HUES64 (cell line): ENCODE results near the gene PSMD12.
"Not testable (repeated sequence)": the region's sequence is repeated elsewhere in the genome, so short reads cannot be mapped to it uniquely, and the experiment has no call there.

ENCODE experiments used
- H3K27ac ChIP-seq: 2 replicates; pipeline ENCODE4 v1.7.0; 2013; ENCODE audit warnings: low read depth, low read length, inconsistent platforms
- H3K27me3 ChIP-seq: 2 replicates; pipeline ENCODE4 v1.6.1; 2013; ENCODE audit warnings: mild to moderate bottlenecking, low read length; ENCODE audit not compliant: insufficient read depth
- H3K36me3 ChIP-seq: 2 replicates; pipeline ENCODE4 v1.6.1; 2013; ENCODE audit warnings: mild to moderate bottlenecking, low read length; ENCODE audit not compliant: insufficient read depth
- H3K4me1 ChIP-seq: 2 replicates; pipeline ENCODE4 v1.6.1; 2013; ENCODE audit warnings: mild to moderate bottlenecking, low read length, moderate library complexity; ENCODE audit not compliant: insufficient read depth
- H3K4me3 ChIP-seq: 2 replicates; pipeline ENCODE4 v1.5.1; 2013; ENCODE audit warnings: mild to moderate bottlenecking, low read length, moderate library complexity
- H3K9ac ChIP-seq: 2 replicates; pipeline ENCODE4 v1.6.1; 2013; ENCODE audit warnings: mild to moderate bottlenecking, low read depth, low read length
- H3K9me3 ChIP-seq: 2 replicates; pipeline ENCODE4 v1.6.1; 2013; ENCODE audit warnings: low read depth, low read length; ENCODE audit not compliant: insufficient read depth
- WGBS: fragments of 150-250, 120-280 bp; methylation state at CpG from one replicate; pipeline ENCODE4 v1.1.7; 2013; ENCODE audit warnings: missing lambda C conversion rate; 5-methylcytosine and 5-hydroxymethylcytosine counted together

The PSMD12 gene

GRCh38 chr17:67401598-67402504 lies 35.5 kb upstream of the PSMD12 start:
- Histone ChIP-seq H3K27me3 (no peaks in the 10 kb centered on the region), H3K36me3 (no peaks in the 10 kb centered on the region), H3K4me3 (no peak overlapping the region), H3K9ac (no peak overlapping the region), H3K9me3 (no peaks in the 10 kb centered on the region), H3K4me1 (peaks cover 25% of the 10 kb centered on the region; the same call in 1 of the 2 replicates), H3K27ac (no peak overlapping the region)
- 94% methylated on average over 16 of the region's 16 CpGs for WGBS

- no peak overlapping the region for H3K4me3 ChIP-seq
- H3K36me3 ChIP-seq: no peaks in the 10 kb centered on the region
- no peaks in the 10 kb centered on the region for H3K9me3 ChIP-seq
- 97% methylated on average over 8 of the region's 9 CpGs for WGBS
- H3K9ac ChIP-seq: no peak overlapping the region
- no peaks in the 10 kb centered on the region for H3K27me3 ChIP-seq
- H3K4me1 ChIP-seq: peaks cover 25% of the 10 kb centered on the region; the same call in 1 of the 2 replicates
- no peak overlapping the region for H3K27ac ChIP-seq
Measured at GRCh38 chr17:67401106-67401505, 34.7 kb upstream of the PSMD12 start.

GRCh38 chr17:67400193-67400592 lies 33.8 kb upstream of the PSMD12 start:
- WGBS: 88% methylated on average over 6 of the region's 6 CpGs
- H3K4me3 ChIP-seq: no peak overlapping the region

GRCh38 chr17:67399676-67400075 lies 33.3 kb upstream of the PSMD12 start:
- H3K9me3 ChIP-seq: no peaks in the 10 kb centered on the region
- H3K4me1 ChIP-seq: peaks cover 25% of the 10 kb centered on the region; the same call in 1 of the 2 replicates
- H3K27ac ChIP-seq: no peak overlapping the region
- H3K36me3 ChIP-seq: 0 out of 2 replicates have a peak, but pooled peaks cover 2% of the 10 kb centered on the region
- no peaks in the 10 kb centered on the region for H3K27me3 ChIP-seq
- H3K9ac ChIP-seq: no peak overlapping the region
- no peak overlapping the region for H3K4me3 ChIP-seq
- WGBS: 97% methylated on average over 3 of the region's 3 CpGs

More at GRCh38 chr17:67400193-67400592, 33.8 kb upstream of the PSMD12 start:
- H3K27ac ChIP-seq: no peak overlapping the region
- H3K4me1 ChIP-seq: peaks cover 25% of the 10 kb centered on the region; the same call in 1 of the 2 replicates
- H3K9me3 ChIP-seq: no peaks in the 10 kb centered on the region
- H3K27me3 ChIP-seq: no peaks in the 10 kb centered on the region
- H3K36me3 ChIP-seq: 0 out of 2 replicates have a peak, but pooled peaks cover under 1% of the 10 kb centered on the region
- no peak overlapping the region for H3K9ac ChIP-seq

- Histone ChIP-seq H3K27ac (no peak overlapping the region), H3K4me3 (no peak overlapping the region), H3K27me3 (no peaks in the 10 kb centered on the region), H3K9ac (no peak overlapping the region), H3K36me3 (0 out of 2 replicates have a peak, but pooled peaks cover 2% of the 10 kb centered on the region), H3K9me3 (no peaks in the 10 kb centered on the region), H3K4me1 (0 out of 2 replicates have a peak, but pooled peaks cover 5% of the 10 kb centered on the region)
- 94% methylated on average over 9 of the region's 9 CpGs for WGBS
Measured at GRCh38 chr17:67393809-67394397, 27.5 kb upstream of the PSMD12 start.

GRCh38 chr17:67392111-67392510 lies 25.7 kb upstream of the PSMD12 start:
- Histone ChIP-seq H3K27ac (no peak overlapping the region), H3K9ac (no peak overlapping the region), H3K4me1 (0 out of 2 replicates have a peak, but pooled peaks cover 5% of the 10 kb centered on the region), H3K9me3 (no peaks in the 10 kb centered on the region), H3K27me3 (no peaks in the 10 kb centered on the region), H3K36me3 (0 out of 2 replicates have a peak, but pooled peaks cover 2% of the 10 kb centered on the region), H3K4me3 (no peak overlapping the region)
- 97% methylated on average over 5 of the region's 6 CpGs for WGBS

GRCh38 chr17:67390646-67391361 lies 24.4 kb upstream of the PSMD12 start:
- WGBS: 90% methylated on average over 7 of the region's 9 CpGs
- Histone ChIP-seq H3K36me3 (0 out of 2 replicates have a peak, but pooled peaks cover 2% of the 10 kb centered on the region), H3K4me1 (0 out of 2 replicates have a peak, but pooled peaks cover 5% of the 10 kb centered on the region), H3K9me3 (no peaks in the 10 kb centered on the region), H3K4me3 (no peak overlapping the region), H3K27ac (no peak overlapping the region), H3K27me3 (no peaks in the 10 kb centered on the region), H3K9ac (no peak overlapping the region)

GRCh38 chr17:67390006-67390645 lies 23.7 kb upstream of the PSMD12 start:
- Histone ChIP-seq H3K27me3 (no peaks in the 10 kb centered on the region), H3K9ac (no peak overlapping the region), H3K4me3 (no peak overlapping the region), H3K9me3 (no peaks in the 10 kb centered on the region), H3K27ac (no peak overlapping the region), H3K4me1 (0 out of 2 replicates have a peak, but pooled peaks cover 5% of the 10 kb centered on the region), H3K36me3 (peaks cover 2% of the 10 kb centered on the region; the same call in 1 of the 2 replicates)
- 93% methylated on average over 6 of the region's 6 CpGs for WGBS

GRCh38 chr17:67388986-67389385 lies 22.6 kb upstream of the PSMD12 start:
- 0 out of 2 replicates have a peak, but pooled peaks cover 5% of the 10 kb centered on the region for H3K4me1 ChIP-seq
- no peak overlapping the region for H3K4me3 ChIP-seq
- H3K36me3 ChIP-seq: peaks cover 3% of the 10 kb centered on the region; the same call in 1 of the 2 replicates
- WGBS: 85% methylated on average over 4 of the region's 4 CpGs
- no peak overlapping the region for H3K9ac ChIP-seq
- H3K9me3 ChIP-seq: no peaks in the 10 kb centered on the region
- no peaks in the 10 kb centered on the region for H3K27me3 ChIP-seq
- no peak overlapping the region for H3K27ac ChIP-seq

GRCh38 chr17:67388536-67388935 lies 22.2 kb upstream of the PSMD12 start:
- WGBS: 96% methylated on average over 10 of the region's 10 CpGs
- not testable (repeated sequence) for H3K27ac ChIP-seq, H3K9me3 ChIP-seq, H3K4me3 ChIP-seq, H3K4me1 ChIP-seq, H3K27me3 ChIP-seq, H3K36me3 ChIP-seq, H3K9ac ChIP-seq
